IPS-NIHi7 (cell line): ENCODE measurements around the gene EYA2.

Experiments used
- DNase-seq: peaks from one replicate; pipeline ENCODE4 v3.0.0; 2012; ENCODE audit warnings: mixed read lengths; ENCODE audit errors: extremely low spot score

Gene EYA2

GRCh38 chr20:47036091-47036870 is 141.6 kb downstream of the EYA2 start:
- DNase-seq, result no peak

GRCh38 chr20:47038566-47039560 is 144.2 kb downstream of the EYA2 start:
- DNase-seq, result no peak

- no peak for DNase-seq
Measured at GRCh38 chr20:47040506-47041125, 146.0 kb downstream of the EYA2 start.

DNA sequence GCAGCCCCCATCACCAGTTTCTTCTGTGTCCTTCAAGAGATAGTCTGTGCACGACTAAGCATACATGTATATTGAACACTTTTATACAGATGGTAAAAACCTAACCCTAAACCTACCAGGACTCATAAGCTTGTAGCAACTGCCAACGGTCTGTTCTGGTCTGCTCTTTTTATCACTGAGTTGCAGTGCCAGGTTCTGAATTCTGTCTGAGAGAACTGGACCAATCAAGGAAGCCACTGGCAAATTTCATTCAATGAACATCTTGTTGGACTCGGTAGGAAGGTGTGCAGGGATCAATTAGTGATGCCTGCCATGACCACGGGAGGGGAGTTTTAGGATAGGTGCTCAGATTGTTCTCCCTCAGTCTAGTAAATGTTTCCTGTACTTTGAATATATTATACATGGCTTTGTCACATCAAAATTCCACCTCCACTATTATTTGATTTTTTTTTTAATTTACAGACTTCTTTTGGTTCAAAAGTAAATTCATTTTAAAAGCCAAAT is 146.8 kb downstream of the EYA2 start:
- no peak for DNase-seq

DNA sequence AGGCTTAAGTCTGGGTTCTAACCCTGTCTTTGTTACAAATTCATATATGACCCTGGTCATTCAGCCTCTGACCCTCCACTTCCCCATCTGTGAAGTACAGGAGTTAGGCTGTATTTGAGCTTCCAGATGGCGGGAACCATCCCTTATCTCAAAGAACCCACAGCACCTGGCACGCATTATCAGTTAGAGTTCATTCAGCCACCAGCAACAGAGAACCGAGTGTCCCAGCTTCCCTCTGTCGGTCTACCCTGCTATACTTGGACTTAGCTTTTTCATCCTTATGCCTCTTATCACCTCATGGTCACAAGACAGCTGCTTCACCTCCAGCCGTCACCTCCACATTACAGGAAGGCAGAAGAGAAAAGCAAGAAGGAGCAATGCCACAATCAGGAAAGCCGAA is 147.8 kb downstream of the EYA2 start:
- DNase-seq, result no peak

DNA sequence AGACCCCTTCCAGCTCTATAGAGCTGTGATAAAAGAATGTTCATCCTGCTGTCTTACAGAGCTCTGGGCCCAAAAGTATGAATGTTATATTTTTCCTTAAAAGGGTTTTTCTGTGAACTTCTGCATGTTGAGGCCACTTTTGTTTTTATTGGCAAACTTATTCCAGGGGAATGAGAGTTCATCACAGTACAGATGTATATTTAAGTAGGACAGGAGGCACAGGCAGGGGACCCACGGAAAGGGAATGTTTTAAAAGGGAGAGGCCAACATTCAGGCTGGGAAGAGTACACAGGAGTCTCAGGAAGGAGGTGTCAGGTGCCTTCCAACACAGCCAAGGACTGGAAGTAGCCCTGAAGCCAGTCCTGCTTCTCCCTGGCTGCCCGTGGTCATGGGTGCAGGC is 148.4 kb downstream of the EYA2 start:
- DNase-seq, result no peak

DNA sequence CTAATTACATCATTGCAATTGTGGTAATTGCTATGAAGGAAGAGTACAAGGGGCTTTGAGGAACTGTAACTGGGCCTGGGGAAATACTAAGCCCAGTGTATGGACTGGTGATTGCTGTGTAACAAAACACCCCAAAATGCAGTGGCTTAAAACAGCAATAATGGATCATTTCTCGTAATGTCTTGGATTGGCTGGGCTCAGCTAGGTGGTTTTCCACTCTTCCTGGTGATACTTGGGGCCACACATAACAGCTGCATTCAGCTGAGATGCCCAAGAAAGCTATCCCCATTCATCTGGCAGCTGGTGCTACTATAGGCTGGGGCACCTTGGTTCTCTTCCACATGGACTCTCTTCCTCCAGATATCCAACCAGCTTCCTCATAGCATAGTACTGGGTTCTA is 150.3 kb downstream of the EYA2 start:
- no peak for DNase-seq

- no peak for DNase-seq
Measured at GRCh38 chr20:47048054-47048453, 153.4 kb downstream of the EYA2 start.

- no peak for DNase-seq
Measured at GRCh38 chr20:47049771-47050170, 155.1 kb downstream of the EYA2 start.

DNA sequence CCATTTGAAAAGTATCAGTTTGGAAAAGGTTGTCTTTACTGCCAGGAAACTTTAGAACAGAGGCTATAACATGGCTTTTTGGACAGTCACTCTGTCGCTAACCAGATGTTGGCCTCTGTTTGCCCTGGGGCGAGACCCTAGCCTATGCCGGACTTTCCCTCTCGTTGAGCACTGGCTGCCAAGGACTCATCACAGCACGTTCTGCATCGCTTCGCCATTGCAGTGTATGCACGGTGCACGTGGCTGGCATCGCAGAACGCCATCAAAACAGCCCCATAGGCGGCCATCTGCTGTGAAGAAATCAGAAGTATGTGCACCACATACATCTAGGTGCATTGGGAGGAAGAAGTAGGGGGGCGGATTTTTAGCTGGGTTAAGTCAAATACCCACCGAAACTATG is 156.4 kb downstream of the EYA2 start:
- no peak for DNase-seq

GRCh38 chr20:47051936-47052526 is 157.4 kb downstream of the EYA2 start:
- DNase-seq, result no peak

DNA sequence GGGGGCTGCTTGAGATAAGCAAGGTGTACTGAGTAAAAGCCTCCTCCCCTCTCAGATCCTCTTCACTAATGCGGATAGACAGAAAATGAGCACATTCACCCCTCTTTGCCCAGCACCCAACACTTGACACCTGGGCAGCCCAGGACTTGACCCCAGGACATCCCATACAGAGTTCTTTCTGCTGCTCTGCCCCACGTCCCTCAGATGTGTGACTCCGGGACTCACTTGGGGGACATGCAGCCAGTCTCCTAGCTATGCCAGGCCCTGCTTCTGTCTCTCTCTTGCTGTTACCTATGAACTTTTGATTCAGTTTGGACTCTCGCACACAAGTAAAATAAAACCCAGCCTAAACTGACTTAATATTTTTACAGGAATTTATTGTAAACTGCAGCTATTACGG is 159.9 kb downstream of the EYA2 start:
- DNase-seq, result no peak

GRCh38 chr20:47054945-47055344 is 160.3 kb downstream of the EYA2 start:
- no peak for DNase-seq

- no peak for DNase-seq
Measured at GRCh38 chr20:47055699-47056369, 161.2 kb downstream of the EYA2 start.

DNA sequence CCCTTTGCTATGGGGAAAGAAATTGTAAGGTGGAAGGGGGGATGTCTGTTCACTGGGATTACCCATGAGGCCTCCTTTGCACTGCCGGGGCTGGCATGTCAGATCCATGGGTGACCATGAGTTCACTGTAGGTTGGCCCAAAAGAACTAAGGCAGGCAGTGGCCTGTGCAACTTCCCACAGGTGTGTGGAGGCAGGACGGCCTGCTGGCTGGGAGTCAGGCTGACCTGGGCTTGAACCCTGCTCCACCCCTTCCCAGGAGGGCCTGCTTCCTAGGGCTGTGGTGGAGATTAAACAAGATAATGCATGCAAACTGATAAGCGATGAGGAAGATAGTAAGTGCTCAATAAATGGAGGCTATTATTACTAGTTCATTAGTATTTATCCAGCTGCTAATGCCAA is 163.0 kb downstream of the EYA2 start:
- DNase-seq, result no peak

DNA sequence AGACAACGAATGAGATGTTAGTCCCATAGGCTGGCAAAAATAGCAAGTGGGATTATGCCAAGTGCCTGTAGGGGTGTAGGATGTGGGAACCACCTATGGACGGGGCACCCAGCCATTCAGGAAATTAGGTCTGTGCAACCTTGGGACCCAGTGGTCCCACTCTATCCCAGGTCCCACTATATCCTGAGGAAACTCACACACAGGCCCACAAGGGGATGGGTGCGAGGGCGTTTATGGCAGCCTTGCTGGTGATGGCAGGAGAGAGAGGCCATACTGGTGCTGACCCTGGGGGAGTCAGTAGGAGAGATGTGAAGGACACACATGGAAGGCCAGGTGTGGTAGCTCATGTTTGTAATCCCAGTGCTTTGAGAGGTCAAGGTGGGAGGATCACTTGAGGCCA is 163.6 kb downstream of the EYA2 start:
- no peak for DNase-seq

DNA sequence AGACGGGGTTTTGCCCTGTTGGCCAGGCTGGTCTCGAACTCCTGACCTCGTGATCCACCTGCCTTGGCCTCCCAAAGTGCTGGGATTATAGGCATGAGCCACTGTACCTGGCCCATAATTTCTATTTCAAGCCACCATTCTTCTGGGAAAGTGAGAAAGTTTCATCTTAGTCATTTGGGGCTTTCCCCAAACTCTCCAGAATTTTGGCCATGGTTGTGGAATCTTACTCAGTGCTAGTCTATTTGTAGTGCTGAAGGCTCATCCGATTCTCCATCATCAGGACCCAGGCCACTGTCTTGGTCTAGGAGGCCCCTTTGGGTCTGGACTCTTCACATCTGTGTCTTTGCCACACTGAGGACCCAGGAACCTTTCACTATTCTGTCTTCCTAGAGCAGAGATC is 164.9 kb downstream of the EYA2 start:
- no peak for DNase-seq

GRCh38 chr20:47061549-47061948 is 166.9 kb downstream of the EYA2 start:
- DNase-seq, result no peak

- DNase-seq, result no peak
Measured at GRCh38 chr20:47062226-47062890, 167.7 kb downstream of the EYA2 start.

- no peak for DNase-seq
Measured at GRCh38 chr20:47063407-47063806, 168.8 kb downstream of the EYA2 start.

- DNase-seq, result no peak
Measured at GRCh38 chr20:47063808-47064207, 169.2 kb downstream of the EYA2 start.
